Adrenal gland (tissue), 12 donors: ENCODE results near the gene TSPAN9. TPM values are rescaled to one million over a fixed set of nuclear protein-coding genes. Genes with fewer than 3 reads are reported as not detected.

Source experiments
- DNase-seq, 7 donors: peaks; one replicate each; pipeline ENCODE4 v3.0.0-alpha.2; 2019 to 2020
- H3K27ac ChIP-seq, 5 donors: fragments of 200-600 bp; sonication (generic) in 4 of 5; 1 replicate in 3 of 5; 2 replicates in 2 of 5; pipeline versions ENCODE4 v1.5.1 to v1.8.0; 2016 to 2020; ENCODE audit warnings: mild to moderate bottlenecking in 1 of 5
- H3K27me3 ChIP-seq: fragments of 200-600 bp; 2 replicates; pipeline ENCODE4 v1.8.0; 2021
- H3K36me3 ChIP-seq, 2 donors: fragments of 200-600 bp; replicated peaks in 1 of 2; 1 replicate in 1 of 2; 2 replicates in 1 of 2; pipeline versions ENCODE4 v1.5.1 to v1.8.0; 2018 to 2022
- H3K4me1 ChIP-seq, 2 donors: fragments of 200-600 bp; replicated peaks in 1 of 2; 1 replicate in 1 of 2; 2 replicates in 1 of 2; pipeline versions ENCODE4 v1.5.1 to v1.8.0; 2018 to 2021
- H3K4me3 ChIP-seq, 4 donors: fragments of 200-600 bp; sonication (generic) in 3 of 4; one replicate each; pipeline ENCODE4 v1.5.1; 2016 to 2018
- H3K9me3 ChIP-seq, 3 donors: fragments of 200-600 bp; sonication (generic) in 1 of 3; replicated peaks in 1 of 3; 1 replicate in 2 of 3; 2 replicates in 1 of 3; pipeline versions ENCODE4 v1.5.1 to v1.8.0; 2016 to 2021
- POLR2A ChIP-seq, 2 donors: fragments of 450-650 bp; IDR thresholded peaks; one replicate each; pipeline ENCODE4 v1.6.1; 2017; ENCODE audit warnings: antibody characterized with exemption in 2 of 2, mild to moderate bottlenecking in 2 of 2, moderate library complexity in 1 of 2
- WGBS, 4 donors: extraction: QIAGEN DNeasy Blood & Tissue Kit in 2 of 4; methylation state at CpG; one replicate each; pipeline versions ENCODE4 v1.1.5 to v1.1.7; 2013 to 2017; 5-methylcytosine and 5-hydroxymethylcytosine counted together
- intact Hi-C, 2 donors: fragments of 100-400 bp; cut with DNase I; formaldehyde crosslinking; loops; one replicate each; pipeline versions ENCODE4 v1.14.1 to v1.15.0; 2022 to 2023
- polyA plus RNA-seq, 3 donors: library from polyadenylated mRNA; stranded (reverse); fragments of 200-250 nt in 2 of 3; fragments of 350-450 nt in 1 of 3; fragmentation: Illumina TruSeq in 1 of 3; extraction: RNeasy Lipid Tissue Mini Kit (QIAGEN cat#74804) in 1 of 3; gene quantifications; one replicate each; pipeline ENCODE4 v1.2.3, GENCODE V29; 2013 to 2014
- total RNA-seq, 9 donors: library from RNA; depleted of rRNA in 4 of 9; stranded (reverse); fragments of >200 nt in 4 of 9; fragments of 120-200 nt in 1 of 9; fragmentation: NEBNext Ultra II Directional in 1 of 9; extraction: Animal tissue kit (Norgen Biotek cat#: 25700) in 1 of 9; gene quantifications; one replicate each; pipeline versions ENCODE4 v1.1.0 to v1.2.4, GENCODE V29; 2013 to 2023
- TF ChIP-seq, protein P1 (sequence below), 6 experiments: fragments of 450-650 bp in 4 of 6; fragments of 200-600 bp in 2 of 6; sonication (generic) in 1 of 6; IDR thresholded peaks; 1 replicate in 5 of 6; 2 replicates in 1 of 6; pipeline versions ENCODE4 v1.5.1 to v1.8.0; 2016 to 2021; ENCODE audit warnings: antibody characterized with exemption in 6 of 6, mild to moderate bottlenecking in 2 of 6, moderate library complexity in 1 of 6
- donor health status: healthy with polysubstance abuse.
- donor health status: Bipolar disorder and iron deficiency.
- donor health status: DM: yes; HTN: yes; CAD: no.
- donor health status: DM: no; HTN: no; CAD: no.
- donor health status: DM: no; HTN: no; CAD: no.
- donor health status: DM: yes; HTN: yes; CAD: no.

Gene TSPAN9
- total and polyA plus RNA-seq, 12 donors, result 12.4 to 31.4 (median 22.4) TPM

DNA sequence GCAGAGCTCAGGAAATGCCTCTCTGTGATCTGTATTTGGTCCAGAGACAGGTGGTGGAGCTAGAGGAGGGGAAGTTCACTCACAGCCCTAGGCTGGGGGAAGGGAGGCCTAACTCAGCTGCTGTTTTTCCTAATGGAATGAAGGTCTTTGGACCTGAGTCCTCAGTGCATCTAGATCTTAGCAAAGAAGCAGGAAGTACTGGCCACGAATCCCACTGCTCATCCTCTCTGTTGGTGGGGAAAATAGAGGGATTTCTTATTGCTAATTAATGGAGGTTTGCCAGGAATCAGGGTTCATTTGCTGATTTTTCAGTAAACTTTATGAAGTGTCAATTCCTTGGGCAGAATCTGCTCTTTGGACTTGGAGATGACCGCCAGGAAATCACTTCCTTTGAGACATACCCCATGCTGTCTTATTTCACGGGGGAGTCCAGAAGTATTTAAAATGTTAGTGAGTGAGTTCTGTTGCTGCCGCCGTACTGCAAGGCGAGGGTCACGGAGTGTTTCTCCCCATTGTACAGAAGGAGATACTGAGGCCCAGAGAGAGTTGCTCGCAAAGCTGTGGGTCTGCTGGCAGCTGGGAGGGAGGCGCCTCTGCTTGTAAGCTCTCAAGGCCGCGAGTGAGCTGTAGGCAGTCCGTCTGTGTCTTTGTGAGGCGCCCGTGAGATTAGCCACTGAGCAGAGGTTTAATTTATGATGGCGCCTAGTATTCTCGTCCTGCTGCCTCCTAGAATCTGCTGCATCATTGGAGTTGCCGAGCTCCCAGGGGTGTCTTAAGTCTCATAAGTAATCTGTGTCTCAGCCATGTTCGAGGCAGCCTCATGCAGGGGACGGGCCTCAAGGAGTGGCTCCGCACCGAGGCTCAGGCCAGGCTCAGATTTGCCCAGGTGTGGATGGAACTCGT lies 88.2 kb downstream of the TSPAN9 start:
- no peaks in the 10 kb centered on the region for H3K9me3 ChIP-seq
- WGBS, 4 donors, result 82 to 89% (median 87%) methylated on average over 22 of the region's 22 CpGs
- H3K4me1 ChIP-seq, result no peaks in the 10 kb centered on the region
- intact Hi-C loops, result no loop called here
- TF ChIP-seq POLR2A (IDR thresholded peaks at IDR 0.05), result no peak
- TF ChIP-seq, protein P1, sequence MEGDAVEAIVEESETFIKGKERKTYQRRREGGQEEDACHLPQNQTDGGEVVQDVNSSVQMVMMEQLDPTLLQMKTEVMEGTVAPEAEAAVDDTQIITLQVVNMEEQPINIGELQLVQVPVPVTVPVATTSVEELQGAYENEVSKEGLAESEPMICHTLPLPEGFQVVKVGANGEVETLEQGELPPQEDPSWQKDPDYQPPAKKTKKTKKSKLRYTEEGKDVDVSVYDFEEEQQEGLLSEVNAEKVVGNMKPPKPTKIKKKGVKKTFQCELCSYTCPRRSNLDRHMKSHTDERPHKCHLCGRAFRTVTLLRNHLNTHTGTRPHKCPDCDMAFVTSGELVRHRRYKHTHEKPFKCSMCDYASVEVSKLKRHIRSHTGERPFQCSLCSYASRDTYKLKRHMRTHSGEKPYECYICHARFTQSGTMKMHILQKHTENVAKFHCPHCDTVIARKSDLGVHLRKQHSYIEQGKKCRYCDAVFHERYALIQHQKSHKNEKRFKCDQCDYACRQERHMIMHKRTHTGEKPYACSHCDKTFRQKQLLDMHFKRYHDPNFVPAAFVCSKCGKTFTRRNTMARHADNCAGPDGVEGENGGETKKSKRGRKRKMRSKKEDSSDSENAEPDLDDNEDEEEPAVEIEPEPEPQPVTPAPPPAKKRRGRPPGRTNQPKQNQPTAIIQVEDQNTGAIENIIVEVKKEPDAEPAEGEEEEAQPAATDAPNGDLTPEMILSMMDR (IDR thresholded peaks at IDR 0.05), result no peak
- no peak overlapping the region for H3K4me3 ChIP-seq
- H3K36me3 ChIP-seq, result no peaks in the 10 kb centered on the region
- H3K27ac ChIP-seq, result no peak overlapping the region
- no peak for DNase-seq
- no peaks in the 10 kb centered on the region for H3K27me3 ChIP-seq

DNA sequence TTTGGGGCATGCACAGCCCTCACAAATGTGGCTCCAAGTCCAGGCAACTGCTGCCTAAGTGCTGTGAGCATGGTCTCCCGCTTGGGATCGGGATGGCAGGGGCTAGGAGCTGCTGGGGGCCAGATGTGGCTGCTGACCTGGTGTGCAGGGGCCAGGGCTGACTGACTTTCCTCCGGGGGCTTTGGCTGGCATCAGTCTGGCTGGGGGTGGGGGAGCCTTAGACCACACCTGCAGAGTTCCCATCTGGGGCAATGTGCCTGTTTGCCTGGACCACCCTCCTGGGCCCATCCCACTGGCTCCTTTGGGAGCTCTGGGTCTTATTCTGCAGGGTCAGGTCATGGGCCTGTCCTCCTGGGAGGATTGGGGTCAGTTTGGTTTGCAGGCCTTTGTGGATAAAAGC lies 90.5 kb downstream of the TSPAN9 start:
- H3K4me1 ChIP-seq, result no peaks in the 10 kb centered on the region
- H3K9me3 ChIP-seq, result no peaks in the 10 kb centered on the region
- no peaks in the 10 kb centered on the region for H3K27me3 ChIP-seq
- intact Hi-C loops, result no loop called here
- H3K4me3 ChIP-seq, result no peak overlapping the region
- no peak for DNase-seq
- H3K27ac ChIP-seq, result no peak overlapping the region
- no peaks in the 10 kb centered on the region for H3K36me3 ChIP-seq
- no peak for TF ChIP-seq POLR2A (IDR thresholded peaks at IDR 0.05)
- TF ChIP-seq, protein P1 (IDR thresholded peaks at IDR 0.05), result no peak
- 86 to 100% (median 97%) methylated on average over 1 to 3 of the region's 3 CpGs for WGBS, 4 donors

- WGBS, 4 donors, result 68 to 81% (median 73%) methylated on average over 22 of the region's 22 CpGs
- Histone ChIP-seq H3K27me3 (no peaks in the 10 kb centered on the region), H3K4me3 (no peak overlapping the region), H3K4me1 (peaks cover 0 to 5% of the 10 kb centered on the region in 2 donors), H3K36me3 (no peaks in the 10 kb centered on the region), H3K27ac (no peak overlapping the region), H3K9me3 (no peaks in the 10 kb centered on the region)
- TF ChIP-seq POLR2A (IDR thresholded peaks at IDR 0.05), result no peak
- TF ChIP-seq, protein P1 (IDR thresholded peaks at IDR 0.05), result no peak
- intact Hi-C loops, result no loop called here
- peak in 5 of 7 donors; percentile 37 to 71 (median 57) for DNase-seq
Measured at GRCh38 chr12:3168223-3169221, 91.3 kb downstream of the TSPAN9 start.
